Rectal smooth muscle tissue (tissue), 1 donor: ENCODE results near the gene ALG9.
A peak's percentile ranks its signal among the peaks of the same experiment; 100 is the strongest.
"Not testable (repeated sequence)": the region's sequence is repeated elsewhere in the genome, so short reads cannot be mapped to it uniquely, and the experiment has no call there.

ENCODE experiments used
- H3K27ac ChIP-seq: one replicate; pipeline ENCODE4 v1.7.0; 2013; ENCODE audit warnings: low read depth, low read length, inconsistent platforms
- H3K27me3 ChIP-seq: one replicate; pipeline ENCODE4 v1.7.0; 2013; ENCODE audit warnings: low read length; ENCODE audit not compliant: control insufficient read depth, insufficient read depth
- H3K36me3 ChIP-seq: one replicate; pipeline ENCODE4 v1.7.0; 2013; ENCODE audit warnings: low read length; ENCODE audit not compliant: control insufficient read depth, insufficient read depth
- H3K4me1 ChIP-seq: one replicate; pipeline ENCODE4 v1.7.0; 2013; ENCODE audit warnings: low read length; ENCODE audit not compliant: control insufficient read depth, insufficient read depth
- H3K4me3 ChIP-seq: one replicate; pipeline ENCODE4 v1.7.0; 2013; ENCODE audit warnings: low read length
- H3K9ac ChIP-seq: one replicate; pipeline ENCODE4 v1.7.0; 2013; ENCODE audit warnings: low read length

Gene ALG9

DNA sequence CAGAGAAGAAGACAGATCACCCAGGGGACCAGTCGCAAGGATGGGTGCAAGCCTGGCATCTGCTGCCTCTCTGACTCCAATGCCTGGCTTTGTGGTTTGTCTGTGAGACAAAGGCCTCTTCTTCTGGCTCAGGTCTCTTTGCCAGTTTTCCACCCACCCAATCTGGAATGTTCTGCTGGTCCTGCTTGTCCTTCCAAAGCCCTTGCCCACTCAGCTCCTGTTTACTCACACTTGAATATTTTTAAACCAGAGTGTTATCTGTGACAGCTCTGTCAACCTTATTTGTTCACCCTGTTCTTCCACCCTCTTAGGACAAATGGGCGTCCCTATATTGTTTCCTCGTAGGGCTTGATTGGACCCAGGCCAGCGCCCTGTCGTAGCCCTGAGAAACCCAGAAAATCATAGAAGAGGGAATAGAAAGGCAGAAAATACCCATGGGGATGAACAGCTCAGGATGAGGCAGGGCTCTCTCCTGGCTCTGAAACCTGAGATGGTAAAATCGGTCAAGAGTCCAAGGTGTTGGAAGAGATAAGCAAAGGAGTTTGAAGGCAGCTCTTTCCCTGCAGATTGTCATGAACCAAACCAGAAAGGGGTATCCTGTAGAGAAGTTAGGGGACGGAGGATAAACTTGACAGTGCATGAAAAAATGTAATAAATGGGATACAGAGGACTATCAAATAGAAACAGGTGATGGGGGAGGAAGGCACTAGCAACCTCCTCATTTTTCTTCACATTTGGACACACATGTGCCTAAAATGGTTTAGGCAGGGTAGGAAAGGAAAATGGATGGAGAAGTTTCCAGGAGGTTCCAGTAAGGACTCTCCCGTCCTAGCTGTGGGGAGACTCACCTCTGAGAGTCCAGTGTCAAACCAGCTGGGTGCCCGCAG, 39.5 kb upstream of the ALG9 start:
- Histone ChIP-seq H3K27me3 (peaks cover 3% of the 10 kb centered on the region), H3K36me3 (no peaks in the 10 kb centered on the region), H3K4me3 (peak overlapping the region; percentile 78), H3K9ac (peak overlapping the region; percentile 6), H3K27ac (peak overlapping the region; percentile 98), H3K4me1 (peaks cover 12% of the 10 kb centered on the region)

DNA sequence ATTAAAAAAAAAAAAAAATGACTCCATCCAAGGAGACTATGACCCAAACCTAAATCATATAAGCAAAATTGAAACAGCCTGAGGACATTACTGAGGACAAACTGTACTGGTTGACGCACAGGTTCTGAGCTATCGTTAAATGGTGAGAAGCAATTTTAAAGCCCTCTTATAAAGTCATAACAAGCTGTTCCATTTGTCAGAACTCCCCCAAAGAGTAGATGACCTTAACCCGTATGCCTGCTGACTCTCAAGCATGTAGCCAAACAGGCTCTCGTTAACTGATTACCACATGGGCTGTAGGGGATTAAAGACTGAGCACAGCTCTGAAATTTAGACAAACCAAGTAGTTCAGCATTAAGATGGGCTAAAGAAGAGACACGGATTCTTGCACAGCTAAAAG, 38.0 kb upstream of the ALG9 start:
- H3K9ac ChIP-seq: no peak overlapping the region
- peak overlapping the region; percentile 36 for H3K4me3 ChIP-seq
- H3K27me3 ChIP-seq: peaks cover 3% of the 10 kb centered on the region
- H3K4me1 ChIP-seq: peaks cover 12% of the 10 kb centered on the region
- no peaks in the 10 kb centered on the region for H3K36me3 ChIP-seq
- H3K27ac ChIP-seq: peak overlapping the region; percentile 98

DNA sequence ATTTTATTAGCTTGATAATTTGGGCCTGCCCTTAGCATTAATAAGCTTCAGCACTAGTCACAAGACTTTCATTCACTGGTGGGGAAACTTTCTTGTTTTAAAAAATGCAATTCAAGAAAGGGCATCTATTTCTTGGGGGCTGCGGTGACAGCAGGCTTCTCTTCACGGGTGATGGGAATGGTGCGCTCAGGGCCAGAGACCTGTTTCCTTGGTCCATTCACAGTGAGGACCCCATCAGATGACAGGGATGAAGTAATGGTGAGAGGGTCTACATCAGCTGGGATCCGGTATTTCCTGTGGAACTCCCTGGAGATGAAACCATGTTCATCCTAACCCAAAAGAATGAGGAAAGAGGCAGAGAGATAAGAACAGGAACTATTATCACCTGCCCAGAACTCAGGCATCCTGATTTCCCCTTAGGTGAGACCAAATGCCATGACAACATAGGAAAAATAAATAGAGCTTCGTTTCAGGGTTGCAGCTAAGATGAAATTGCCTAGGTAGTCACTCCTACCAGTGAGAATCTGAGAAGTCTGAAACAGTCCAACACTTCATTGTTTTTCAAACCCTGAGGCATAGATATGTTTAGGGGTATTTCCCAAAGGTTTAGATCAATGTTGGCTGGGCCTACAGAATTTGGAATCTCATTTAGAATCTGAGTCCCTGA, 37.4 kb upstream of the ALG9 start:
- Histone ChIP-seq H3K27ac (peak overlapping the region; percentile 51), H3K9ac (no peak overlapping the region), H3K4me1 (peaks cover 10% of the 10 kb centered on the region), H3K27me3 (peaks cover 3% of the 10 kb centered on the region), H3K4me3 (no peak overlapping the region), H3K36me3 (no peaks in the 10 kb centered on the region)

DNA sequence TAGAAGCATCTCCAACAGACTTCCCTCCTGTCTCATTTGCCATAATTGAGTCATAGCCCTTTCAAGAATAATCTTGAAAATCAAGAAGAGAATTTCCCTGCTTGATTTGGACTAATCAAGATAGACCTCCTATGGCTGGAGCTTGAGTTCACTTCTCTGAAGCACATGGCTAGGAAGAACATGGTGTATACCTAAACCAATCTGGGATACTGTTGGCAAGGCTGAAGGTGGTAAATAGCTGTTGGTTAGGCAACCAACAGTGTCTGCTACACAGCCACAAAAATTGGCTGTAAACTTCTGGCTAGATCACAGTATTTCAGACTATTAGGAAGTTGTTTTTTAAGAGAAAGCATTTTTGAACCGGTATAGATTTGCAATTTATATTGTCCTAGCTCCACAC, 35.3 kb upstream of the ALG9 start:
- H3K4me1 ChIP-seq: peaks cover 4% of the 10 kb centered on the region
- H3K4me3 ChIP-seq: no peak overlapping the region
- H3K9ac ChIP-seq: no peak overlapping the region
- H3K36me3 ChIP-seq: no peaks in the 10 kb centered on the region
- no peak overlapping the region for H3K27ac ChIP-seq
- no peaks in the 10 kb centered on the region for H3K27me3 ChIP-seq

DNA sequence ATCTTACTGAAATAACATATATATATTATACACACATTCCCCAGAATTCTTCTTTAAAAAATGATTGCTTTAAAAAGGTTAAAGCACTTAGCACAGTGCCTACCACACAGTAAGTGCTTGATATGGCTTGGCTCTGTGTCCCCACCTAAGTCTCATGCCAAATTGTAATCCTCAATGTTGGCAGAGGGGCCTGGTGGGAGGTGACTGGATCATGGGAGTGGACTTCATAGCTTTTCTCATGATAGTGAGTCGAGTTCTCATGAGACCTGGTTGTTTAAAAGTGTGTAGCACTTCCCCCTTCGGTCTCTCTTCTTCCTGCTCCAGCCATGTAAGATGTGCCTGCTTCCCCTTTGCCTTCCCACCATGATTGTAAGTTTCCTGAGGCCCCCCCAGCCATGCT, 34.0 kb upstream of the ALG9 start:
- Histone ChIP-seq H3K9ac (no peak overlapping the region), H3K27ac (no peak overlapping the region), H3K4me3 (no peak overlapping the region), H3K27me3 (no peaks in the 10 kb centered on the region), H3K4me1 (peaks cover 4% of the 10 kb centered on the region), H3K36me3 (no peaks in the 10 kb centered on the region)

DNA sequence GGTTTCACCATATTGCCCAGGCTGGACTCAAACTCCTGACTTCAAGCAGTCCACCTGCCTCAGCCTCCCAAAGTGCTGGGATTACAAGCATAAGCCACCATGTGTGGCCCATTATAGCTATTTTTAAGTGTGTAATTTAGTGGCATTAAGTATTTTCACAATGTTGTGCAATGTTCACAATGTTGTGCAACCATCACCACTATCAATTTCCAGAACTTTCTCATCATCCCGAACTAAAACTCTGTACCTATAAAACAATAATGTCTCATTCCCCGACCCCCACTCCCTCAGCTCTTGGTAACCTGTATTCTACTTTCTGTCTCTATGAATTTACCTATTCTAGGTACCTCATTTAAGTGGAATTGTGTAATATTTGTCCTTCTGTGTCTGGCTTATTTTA, 15.5 kb upstream of the ALG9 start:
- Histone ChIP-seq H3K27me3 (no peaks in the 10 kb centered on the region), H3K4me3 (no peak overlapping the region), H3K4me1 (no peaks in the 10 kb centered on the region), H3K27ac (no peak overlapping the region), H3K36me3 (no peaks in the 10 kb centered on the region), H3K9ac (no peak overlapping the region)

DNA sequence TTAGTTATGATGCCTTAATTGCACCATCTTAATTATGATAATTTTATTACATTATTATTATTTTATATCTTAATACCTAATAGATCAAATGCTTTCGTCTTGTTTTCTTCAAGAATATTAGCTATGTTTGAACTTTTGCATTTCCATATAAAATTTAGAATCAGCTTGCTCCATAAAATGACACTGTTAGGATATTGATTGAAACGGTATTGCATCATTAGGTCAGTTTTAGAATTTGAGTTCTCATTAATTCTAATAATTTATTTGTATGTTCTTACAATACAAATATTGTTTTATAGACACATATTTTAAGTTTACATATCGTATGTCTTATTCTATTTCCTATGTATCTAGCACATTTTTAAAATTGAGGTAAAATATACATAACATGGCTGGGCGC, 14.7 kb upstream of the ALG9 start:
- no peaks in the 10 kb centered on the region for H3K27me3 ChIP-seq
- H3K9ac ChIP-seq: no peak overlapping the region
- H3K4me3 ChIP-seq: no peak overlapping the region
- no peak overlapping the region for H3K27ac ChIP-seq
- H3K36me3 ChIP-seq: no peaks in the 10 kb centered on the region
- H3K4me1 ChIP-seq: no peaks in the 10 kb centered on the region

DNA sequence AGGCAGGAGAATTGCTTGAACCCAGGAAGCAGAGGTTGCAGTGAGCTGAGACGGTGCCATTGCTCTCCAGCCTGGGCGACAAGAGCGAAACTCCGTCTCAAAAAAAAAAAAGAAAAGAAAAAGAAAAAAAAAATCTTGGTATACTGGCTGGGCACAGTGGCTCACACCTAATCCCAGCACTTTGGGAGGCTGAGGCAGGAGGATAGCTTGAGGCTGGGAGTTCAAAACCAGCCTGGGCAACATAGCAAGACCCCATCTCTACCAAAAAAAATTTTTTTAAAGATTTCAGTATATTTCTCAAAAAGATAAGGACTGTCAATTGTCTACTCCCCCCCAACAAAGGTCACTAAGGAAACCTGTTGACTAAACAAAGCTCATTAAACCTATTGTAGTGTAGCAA, 13.7 kb upstream of the ALG9 start:
- H3K4me1 ChIP-seq, H3K27ac ChIP-seq, H3K4me3 ChIP-seq, H3K27me3 ChIP-seq, H3K36me3 ChIP-seq, H3K9ac ChIP-seq: not testable (repeated sequence)

DNA sequence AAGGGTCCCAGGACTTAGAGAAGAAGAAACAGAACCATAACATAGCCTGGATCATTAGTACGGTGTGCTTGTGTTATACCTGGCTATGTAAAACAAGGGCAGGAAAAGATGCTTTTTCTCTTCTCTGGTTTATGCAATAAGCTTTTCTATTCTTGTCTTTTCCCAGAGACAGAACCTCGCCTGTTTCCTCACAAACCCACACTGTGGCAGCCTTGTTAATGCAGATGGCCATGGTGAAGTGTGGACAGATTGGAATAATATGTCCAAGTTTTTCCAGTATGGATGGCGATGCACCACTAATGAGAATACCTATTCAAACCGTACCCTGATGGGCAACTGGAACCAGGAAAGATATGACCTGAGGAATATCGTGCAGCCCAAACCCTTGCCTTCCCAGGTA, 10.8 kb upstream of the ALG9 start:
- H3K27ac ChIP-seq: no peak overlapping the region
- H3K27me3 ChIP-seq: no peaks in the 10 kb centered on the region

DNA sequence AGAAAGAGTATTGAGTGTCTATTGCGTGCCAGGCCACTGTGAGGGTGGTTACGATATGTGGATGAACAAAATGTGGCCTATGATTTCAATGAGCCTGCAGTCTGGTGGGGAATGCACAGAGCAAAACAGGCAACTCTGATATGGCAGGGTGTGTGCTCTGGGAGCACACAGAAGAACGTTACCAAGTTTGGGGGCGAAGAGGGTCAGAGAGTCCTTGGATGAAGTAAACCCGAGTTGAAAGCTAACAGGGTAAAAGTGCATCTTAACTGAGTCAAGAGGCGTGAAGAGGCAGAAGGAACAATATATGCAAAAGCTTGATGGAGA, 8.2 kb upstream of the ALG9 start:
- Histone ChIP-seq H3K27ac (peak overlapping the region; percentile 94), H3K4me1 (peaks cover 3% of the 10 kb centered on the region), H3K4me3 (peak overlapping the region; percentile 83), H3K27me3 (no peaks in the 10 kb centered on the region), H3K36me3 (no peaks in the 10 kb centered on the region), H3K9ac (peak overlapping the region; percentile 21)

More for the DNA sequence above, 10.8 kb upstream of the ALG9 start:
- H3K4me1 ChIP-seq: peaks cover 3% of the 10 kb centered on the region
- H3K4me3 ChIP-seq: no peak overlapping the region
- no peak overlapping the region for H3K9ac ChIP-seq
- H3K36me3 ChIP-seq: no peaks in the 10 kb centered on the region

DNA sequence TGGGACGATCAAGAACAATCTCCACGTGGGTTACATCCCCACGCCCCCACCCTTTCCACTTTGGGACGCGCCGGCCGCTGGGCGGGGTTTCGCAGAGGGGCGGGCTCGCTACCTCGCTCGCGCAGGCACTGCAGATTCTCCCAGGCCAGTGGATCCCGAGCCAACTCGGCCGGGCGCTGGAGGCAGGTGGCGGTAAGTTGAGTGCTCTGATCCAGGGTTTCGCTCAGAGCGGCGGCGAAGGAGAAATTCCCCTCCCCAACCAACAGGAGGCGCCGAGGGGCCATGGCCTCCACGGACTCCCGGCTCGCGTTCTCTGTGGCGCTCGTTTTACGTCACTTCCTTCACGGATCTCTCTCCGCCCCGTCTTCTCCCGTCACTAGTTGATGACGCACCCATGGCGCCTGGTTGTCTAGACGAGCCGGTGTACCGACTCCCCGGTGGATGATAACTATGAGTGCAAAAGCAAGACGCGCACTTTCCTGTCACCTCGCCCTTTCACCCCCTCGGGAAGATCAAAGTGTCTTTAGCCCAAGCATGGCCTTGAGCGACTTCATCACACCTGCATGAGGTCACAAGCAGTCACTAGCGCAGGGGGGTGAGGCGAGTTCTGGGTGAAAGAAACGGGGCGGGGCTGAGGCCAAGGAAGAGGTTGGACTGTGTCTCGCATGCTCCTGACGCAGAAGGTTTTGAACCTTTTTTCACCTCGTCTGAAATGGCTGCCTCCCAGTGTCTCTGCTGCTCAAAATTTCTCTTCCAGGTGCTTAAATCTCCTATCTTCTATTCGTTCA, 7.7 kb upstream of the ALG9 start, which contains the start of the genes CFAP68 and FDXACB1:
Gene CFAP68, plus strand, starts transcription at position 693 of the 788 bp plus-strand sequence. Its CDS starts 20 bp downstream, at position 713.
Gene FDXACB1, minus strand, starts transcription at position 317 of the 788 bp plus-strand sequence. Its CDS starts 33 bp downstream, at position 284.
- H3K4me3 ChIP-seq: peak within 1 kb of the TSS; percentile 83
- peaks cover 3% of the 10 kb centered on the region for H3K4me1 ChIP-seq
- H3K36me3 ChIP-seq: no peaks in the 10 kb centered on the region
- peak within 1 kb of the TSS; percentile 22 for H3K9ac ChIP-seq
- H3K27ac ChIP-seq: peak within 1 kb of the TSS; percentile 94
- no peaks in the 10 kb centered on the region for H3K27me3 ChIP-seq

DNA sequence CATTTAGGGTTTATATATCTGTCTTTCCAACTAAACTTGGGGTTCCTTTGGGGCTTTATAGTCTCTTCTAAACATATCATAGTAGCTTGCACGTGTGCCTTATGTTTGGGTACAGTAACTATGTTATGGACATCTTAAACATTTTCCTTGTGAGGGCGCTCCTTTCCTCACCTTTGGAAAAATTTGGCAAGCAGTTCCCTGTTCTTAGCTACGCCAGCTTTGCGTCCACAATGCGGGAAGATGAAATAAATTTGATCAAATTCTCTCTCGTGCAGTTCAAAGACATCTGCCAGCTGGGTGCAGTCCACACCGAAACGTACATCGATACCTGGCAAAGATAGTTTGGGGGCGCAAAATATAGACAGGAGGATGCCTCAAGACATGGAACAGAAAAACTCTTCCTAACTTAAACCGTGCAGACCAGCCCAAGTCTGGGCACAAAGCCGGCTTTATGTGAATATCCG, 7.0 kb upstream of the ALG9 start:
- H3K9ac ChIP-seq: peak overlapping the region; percentile 22
- H3K27me3 ChIP-seq: no peaks in the 10 kb centered on the region
- no peaks in the 10 kb centered on the region for H3K36me3 ChIP-seq
- peak overlapping the region; percentile 94 for H3K27ac ChIP-seq
- peaks cover 3% of the 10 kb centered on the region for H3K4me1 ChIP-seq
- H3K4me3 ChIP-seq: peak overlapping the region; percentile 83
